SK-N-SH treated with all-trans-retinoic acid at 6 μM for 48 hours (cell line): Measurements from ENCODE around the gene TRIM48.
"Not testable (repeated sequence)": the region's sequence is repeated elsewhere in the genome, so short reads cannot be mapped to it uniquely, and the experiment has no call there.

ENCODE experiments used
- ATAC-seq: fragments of 200-7000 bp; cut with Tn5 transposase; 3 replicates; pipeline ENCODE4 v1.9.1; 2020; ENCODE audit warnings: mild to moderate bottlenecking, moderate library complexity
- ARNTL ChIP-seq: fragments of 450-650 bp; formaldehyde crosslinking; IDR thresholded peaks from 2 replicates; pipeline ENCODE4 v1.5.0; 2020; ENCODE audit warnings: low read depth, mild to moderate bottlenecking, moderate library complexity, borderline replicate concordance
- ESRRG ChIP-seq: fragments of 250-450 bp; sonication (Bioruptor Pico); IDR thresholded peaks from 2 replicates; pipeline ENCODE4 v1.6.1; 2021; ENCODE audit warnings: mild to moderate bottlenecking
- GLIS3 ChIP-seq: fragments of 250-450 bp; sonication (Bioruptor Pico); IDR thresholded peaks from 2 replicates; pipeline ENCODE4 v1.5.0; 2020; ENCODE audit warnings: mild to moderate bottlenecking, moderate library complexity
- ISL1 ChIP-seq: fragments of 250-450 bp; sonication (Bioruptor Pico); IDR thresholded peaks from 2 replicates; pipeline ENCODE4 v2.1.2; 2022; ENCODE audit warnings: mild to moderate bottlenecking, moderate library complexity
- OSR1 ChIP-seq: fragments of 250-450 bp; sonication (Bioruptor Pico); IDR thresholded peaks from 2 replicates; pipeline ENCODE4 v1.8.0; 2022; ENCODE audit warnings: moderate library complexity, mild to moderate bottlenecking, inconsistent platforms
- PPARA ChIP-seq: fragments of 250-450 bp; sonication (Bioruptor Pico); IDR thresholded peaks from 2 replicates; pipeline ENCODE4 v1.5.0; 2020; ENCODE audit warnings: mild to moderate bottlenecking, borderline replicate concordance
- RARB ChIP-seq: fragments of 250-450 bp; sonication (Bioruptor Pico); IDR thresholded peaks from 2 replicates; pipeline ENCODE4 v1.8.0; 2021; ENCODE audit warnings: mild to moderate bottlenecking, moderate library complexity
- SNAI2 ChIP-seq: fragments of 250-450 bp; sonication (Bioruptor Pico); IDR thresholded peaks from 2 replicates; pipeline ENCODE4 v1.5.0; 2020; ENCODE audit warnings: mild to moderate bottlenecking, moderate library complexity
- TOX ChIP-seq: fragments of 250-450 bp; sonication (Bioruptor Pico); IDR thresholded peaks from 2 replicates; pipeline ENCODE4 v1.8.0; 2021; ENCODE audit warnings: mild to moderate bottlenecking, moderate library complexity, borderline replicate concordance
- ZNF8 ChIP-seq: fragments of 450-650 bp; formaldehyde crosslinking; IDR thresholded peaks from 2 replicates; pipeline ENCODE4 v1.5.0; 2020; ENCODE audit warnings: mild to moderate bottlenecking, moderate library complexity
- TF ChIP-seq, protein P1 (sequence below): fragments of 250-450 bp; sonication (Bioruptor Pico); IDR thresholded peaks from 2 replicates; pipeline ENCODE4 v1.8.0; 2020; ENCODE audit warnings: mild to moderate bottlenecking, moderate library complexity, borderline replicate concordance
- TF ChIP-seq, protein P2 (sequence below): fragments of 250-450 bp; sonication (Bioruptor Pico); IDR thresholded peaks from 2 replicates; pipeline ENCODE4 v1.5.1; 2020; ENCODE audit warnings: low read depth, mild to moderate bottlenecking, moderate library complexity
- TF ChIP-seq, protein P3 (sequence below): fragments of 250-450 bp; sonication (Bioruptor Pico); IDR thresholded peaks from 2 replicates; pipeline ENCODE4 v1.8.0; 2021; ENCODE audit warnings: low read depth, mild to moderate bottlenecking, moderate library complexity, borderline replicate concordance
- TF ChIP-seq, protein P4 (sequence below): fragments of 250-450 bp; sonication (Bioruptor Pico); IDR thresholded peaks from 2 replicates; pipeline ENCODE4 v1.5.1; 2021; ENCODE audit warnings: mild to moderate bottlenecking, moderate library complexity
- TF ChIP-seq, protein P5 (sequence below): fragments of 250-450 bp; sonication (Bioruptor Pico); IDR thresholded peaks from 2 replicates; pipeline ENCODE4 v1.5.0; 2020; ENCODE audit warnings: mild to moderate bottlenecking, moderate library complexity

TRIM48 gene, protein sequence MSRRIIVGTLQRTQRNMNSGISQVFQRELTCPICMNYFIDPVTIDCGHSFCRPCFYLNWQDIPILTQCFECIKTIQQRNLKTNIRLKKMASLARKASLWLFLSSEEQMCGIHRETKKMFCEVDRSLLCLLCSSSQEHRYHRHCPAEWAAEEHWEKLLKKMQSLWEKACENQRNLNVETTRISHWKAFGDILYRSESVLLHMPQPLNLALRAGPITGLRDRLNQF

DNA sequence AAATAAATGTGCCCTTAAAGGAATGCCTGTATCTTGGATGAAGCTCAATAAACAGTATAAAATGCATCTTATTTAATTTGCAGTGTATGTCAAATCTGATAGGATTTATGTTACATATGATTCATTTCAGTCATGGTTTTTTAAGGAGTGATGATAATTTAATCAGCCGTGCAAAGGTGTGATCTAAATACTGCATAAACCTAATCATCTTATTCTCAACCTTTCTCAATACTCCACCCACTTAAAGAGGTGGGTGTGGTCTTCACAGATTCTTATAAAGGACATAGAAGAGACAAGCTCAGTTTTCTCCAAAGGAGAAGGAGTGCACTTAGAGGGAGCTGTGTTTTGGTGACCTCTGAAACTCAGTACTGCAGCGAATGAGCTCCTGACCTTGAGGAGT, at the start of gene TRIM48:
Gene TRIM48, plus strand, starts transcription at position 301 of the 400 bp plus-strand sequence. CDS start 113 bp downstream, outside the sequence.
- ATAC-seq: not testable (repeated sequence)

DNA sequence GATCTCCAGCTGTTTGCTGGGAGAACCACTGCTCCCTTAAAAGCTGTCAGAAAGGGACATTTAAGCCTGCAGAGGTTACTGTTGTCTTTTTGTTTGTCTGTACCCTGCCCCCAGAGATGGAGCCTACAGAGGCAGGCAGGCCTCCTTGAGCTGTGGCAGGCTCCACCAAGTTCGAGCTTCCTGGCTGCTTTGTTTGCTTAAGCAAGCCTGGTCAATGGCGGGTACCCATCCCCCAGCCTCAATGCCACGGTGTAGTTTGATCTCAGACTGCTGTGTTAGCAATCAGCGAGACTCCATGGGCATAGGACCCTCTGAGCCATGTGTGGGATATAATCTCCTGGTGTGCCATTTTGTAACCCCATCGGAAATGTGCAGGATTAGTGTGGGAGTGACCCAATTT, 23.6 kb upstream of the TRIM48 start:
- not testable (repeated sequence) for ATAC-seq

DNA sequence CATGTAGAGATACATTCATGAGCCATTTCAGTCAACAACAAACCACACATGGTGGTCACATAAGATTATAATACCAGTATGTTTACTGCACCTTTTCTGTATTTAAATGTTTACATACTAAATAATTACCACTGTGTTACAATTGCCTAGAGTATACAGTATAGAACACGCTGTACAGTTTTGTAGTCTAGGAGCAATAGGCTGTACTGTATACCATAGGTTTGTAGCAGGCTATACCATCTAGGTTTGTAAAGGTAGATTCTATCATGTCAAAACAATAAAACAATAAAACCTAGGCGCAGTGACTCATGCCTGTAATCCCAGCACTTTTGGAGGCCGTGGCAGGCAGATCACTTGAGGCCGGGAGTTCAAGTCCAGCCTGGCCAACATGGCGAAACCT, 1.1 kb downstream of the TRIM48 start:
- no peak for TF ChIP-seq ISL1
- no peak for TF ChIP-seq SNAI2 (CRISPR knock-in tag)
- TF ChIP-seq, protein P1, sequence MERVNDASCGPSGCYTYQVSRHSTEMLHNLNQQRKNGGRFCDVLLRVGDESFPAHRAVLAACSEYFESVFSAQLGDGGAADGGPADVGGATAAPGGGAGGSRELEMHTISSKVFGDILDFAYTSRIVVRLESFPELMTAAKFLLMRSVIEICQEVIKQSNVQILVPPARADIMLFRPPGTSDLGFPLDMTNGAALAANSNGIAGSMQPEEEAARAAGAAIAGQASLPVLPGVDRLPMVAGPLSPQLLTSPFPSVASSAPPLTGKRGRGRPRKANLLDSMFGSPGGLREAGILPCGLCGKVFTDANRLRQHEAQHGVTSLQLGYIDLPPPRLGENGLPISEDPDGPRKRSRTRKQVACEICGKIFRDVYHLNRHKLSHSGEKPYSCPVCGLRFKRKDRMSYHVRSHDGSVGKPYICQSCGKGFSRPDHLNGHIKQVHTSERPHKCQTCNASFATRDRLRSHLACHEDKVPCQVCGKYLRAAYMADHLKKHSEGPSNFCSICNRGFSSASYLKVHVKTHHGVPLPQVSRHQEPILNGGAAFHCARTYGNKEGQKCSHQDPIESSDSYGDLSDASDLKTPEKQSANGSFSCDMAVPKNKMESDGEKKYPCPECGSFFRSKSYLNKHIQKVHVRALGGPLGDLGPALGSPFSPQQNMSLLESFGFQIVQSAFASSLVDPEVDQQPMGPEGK (CRISPR knock-in tag): no peak
- TF ChIP-seq, protein P2, sequence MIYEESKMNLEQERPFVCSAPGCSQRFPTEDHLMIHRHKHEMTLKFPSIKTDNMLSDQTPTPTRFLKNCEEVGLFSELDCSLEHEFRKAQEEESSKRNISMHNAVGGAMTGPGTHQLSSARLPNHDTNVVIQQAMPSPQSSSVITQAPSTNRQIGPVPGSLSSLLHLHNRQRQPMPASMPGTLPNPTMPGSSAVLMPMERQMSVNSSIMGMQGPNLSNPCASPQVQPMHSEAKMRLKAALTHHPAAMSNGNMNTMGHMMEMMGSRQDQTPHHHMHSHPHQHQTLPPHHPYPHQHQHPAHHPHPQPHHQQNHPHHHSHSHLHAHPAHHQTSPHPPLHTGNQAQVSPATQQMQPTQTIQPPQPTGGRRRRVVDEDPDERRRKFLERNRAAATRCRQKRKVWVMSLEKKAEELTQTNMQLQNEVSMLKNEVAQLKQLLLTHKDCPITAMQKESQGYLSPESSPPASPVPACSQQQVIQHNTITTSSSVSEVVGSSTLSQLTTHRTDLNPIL: no peak
- TF ChIP-seq ZNF8 (CRISPR knock-in tag): no peak
- no peak for TF ChIP-seq ARNTL
- TF ChIP-seq, protein P3, sequence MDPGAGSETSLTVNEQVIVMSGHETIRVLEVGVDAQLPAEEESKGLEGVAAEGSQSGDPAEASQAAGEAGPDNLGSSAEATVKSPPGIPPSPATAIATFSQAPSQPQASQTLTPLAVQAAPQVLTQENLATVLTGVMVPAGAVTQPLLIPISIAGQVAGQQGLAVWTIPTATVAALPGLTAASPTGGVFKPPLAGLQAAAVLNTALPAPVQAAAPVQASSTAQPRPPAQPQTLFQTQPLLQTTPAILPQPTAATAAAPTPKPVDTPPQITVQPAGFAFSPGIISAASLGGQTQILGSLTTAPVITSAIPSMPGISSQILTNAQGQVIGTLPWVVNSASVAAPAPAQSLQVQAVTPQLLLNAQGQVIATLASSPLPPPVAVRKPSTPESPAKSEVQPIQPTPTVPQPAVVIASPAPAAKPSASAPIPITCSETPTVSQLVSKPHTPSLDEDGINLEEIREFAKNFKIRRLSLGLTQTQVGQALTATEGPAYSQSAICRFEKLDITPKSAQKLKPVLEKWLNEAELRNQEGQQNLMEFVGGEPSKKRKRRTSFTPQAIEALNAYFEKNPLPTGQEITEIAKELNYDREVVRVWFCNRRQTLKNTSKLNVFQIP (CRISPR knock-in tag): no peak
- no peak for TF ChIP-seq RARB (CRISPR knock-in tag)
- no peak for TF ChIP-seq GLIS3
- no peak for TF ChIP-seq ESRRG
- TF ChIP-seq TOX: no peak
- no peak for TF ChIP-seq OSR1
- TF ChIP-seq, protein P4, sequence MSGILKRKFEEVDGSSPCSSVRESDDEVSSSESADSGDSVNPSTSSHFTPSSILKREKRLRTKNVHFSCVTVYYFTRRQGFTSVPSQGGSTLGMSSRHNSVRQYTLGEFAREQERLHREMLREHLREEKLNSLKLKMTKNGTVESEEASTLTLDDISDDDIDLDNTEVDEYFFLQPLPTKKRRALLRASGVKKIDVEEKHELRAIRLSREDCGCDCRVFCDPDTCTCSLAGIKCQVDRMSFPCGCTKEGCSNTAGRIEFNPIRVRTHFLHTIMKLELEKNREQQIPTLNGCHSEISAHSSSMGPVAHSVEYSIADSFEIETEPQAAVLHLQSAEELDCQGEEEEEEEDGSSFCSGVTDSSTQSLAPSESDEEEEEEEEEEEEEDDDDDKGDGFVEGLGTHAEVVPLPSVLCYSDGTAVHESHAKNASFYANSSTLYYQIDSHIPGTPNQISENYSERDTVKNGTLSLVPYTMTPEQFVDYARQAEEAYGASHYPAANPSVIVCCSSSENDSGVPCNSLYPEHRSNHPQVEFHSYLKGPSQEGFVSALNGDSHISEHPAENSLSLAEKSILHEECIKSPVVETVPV (CRISPR knock-in tag): no peak
- TF ChIP-seq, protein P5, sequence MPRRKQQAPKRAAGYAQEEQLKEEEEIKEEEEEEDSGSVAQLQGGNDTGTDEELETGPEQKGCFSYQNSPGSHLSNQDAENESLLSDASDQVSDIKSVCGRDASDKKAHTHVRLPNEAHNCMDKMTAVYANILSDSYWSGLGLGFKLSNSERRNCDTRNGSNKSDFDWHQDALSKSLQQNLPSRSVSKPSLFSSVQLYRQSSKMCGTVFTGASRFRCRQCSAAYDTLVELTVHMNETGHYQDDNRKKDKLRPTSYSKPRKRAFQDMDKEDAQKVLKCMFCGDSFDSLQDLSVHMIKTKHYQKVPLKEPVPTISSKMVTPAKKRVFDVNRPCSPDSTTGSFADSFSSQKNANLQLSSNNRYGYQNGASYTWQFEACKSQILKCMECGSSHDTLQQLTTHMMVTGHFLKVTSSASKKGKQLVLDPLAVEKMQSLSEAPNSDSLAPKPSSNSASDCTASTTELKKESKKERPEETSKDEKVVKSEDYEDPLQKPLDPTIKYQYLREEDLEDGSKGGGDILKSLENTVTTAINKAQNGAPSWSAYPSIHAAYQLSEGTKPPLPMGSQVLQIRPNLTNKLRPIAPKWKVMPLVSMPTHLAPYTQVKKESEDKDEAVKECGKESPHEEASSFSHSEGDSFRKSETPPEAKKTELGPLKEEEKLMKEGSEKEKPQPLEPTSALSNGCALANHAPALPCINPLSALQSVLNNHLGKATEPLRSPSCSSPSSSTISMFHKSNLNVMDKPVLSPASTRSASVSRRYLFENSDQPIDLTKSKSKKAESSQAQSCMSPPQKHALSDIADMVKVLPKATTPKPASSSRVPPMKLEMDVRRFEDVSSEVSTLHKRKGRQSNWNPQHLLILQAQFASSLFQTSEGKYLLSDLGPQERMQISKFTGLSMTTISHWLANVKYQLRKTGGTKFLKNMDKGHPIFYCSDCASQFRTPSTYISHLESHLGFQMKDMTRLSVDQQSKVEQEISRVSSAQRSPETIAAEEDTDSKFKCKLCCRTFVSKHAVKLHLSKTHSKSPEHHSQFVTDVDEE (CRISPR knock-in tag): no peak
- TF ChIP-seq PPARA (CRISPR knock-in tag): no peak
- no peak for ATAC-seq
